Measurements from ENCODE around the gene RMRP.
A peak's percentile ranks its signal among the peaks of the same experiment; 100 is the strongest.
"Not testable (repeated sequence)": the region's sequence is repeated elsewhere in the genome, so short reads cannot be mapped to it uniquely, and the experiment has no call there.

The RMRP gene

GRCh38 chr9:35641478-35641877, 16.3 kb downstream of the RMRP start:
- DNase-seq (ENCODE audit: low read depth in 2 of 2) = not testable (repeated sequence)

- not testable (repeated sequence) for DNase-seq (ENCODE audit: low read depth in 2 of 2)
Observed at GRCh38 chr9:35640431-35640830, 17.4 kb downstream of the RMRP start.

GRCh38 chr9:35639631-35640030, 18.2 kb downstream of the RMRP start:
- DNase-seq (ENCODE audit: low read depth in 2 of 2) = no peak

GRCh38 chr9:35639225-35639624, 18.6 kb downstream of the RMRP start:
- not testable (repeated sequence) for DNase-seq (ENCODE audit: low read depth in 2 of 2)

GRCh38 chr9:35638751-35639150, 19.1 kb downstream of the RMRP start:
- DNase-seq (ENCODE audit: low read depth in 2 of 2) = not testable (repeated sequence)

- not testable (repeated sequence) for DNase-seq (ENCODE audit: low read depth in 2 of 2)
Observed at GRCh38 chr9:35637427-35637955, 20.3 kb downstream of the RMRP start.

- not testable (repeated sequence) for DNase-seq (ENCODE audit: low read depth in 2 of 2)
Observed at GRCh38 chr9:35636877-35637246, 21.0 kb downstream of the RMRP start.

GRCh38 chr9:35636135-35636876, 21.5 kb downstream of the RMRP start:
- no peak for DNase-seq (ENCODE audit: low read depth in 2 of 2)

- DNase-seq (ENCODE audit: low read depth in 2 of 2) = no peak
Observed at GRCh38 chr9:35635730-35636129, 22.1 kb downstream of the RMRP start.

- DNase-seq (ENCODE audit: low read depth in 2 of 2) = no peak
Observed at GRCh38 chr9:35629597-35629996, 28.2 kb downstream of the RMRP start.

- DNase-seq (ENCODE audit: low read depth in 2 of 2) = no peak
Observed at GRCh38 chr9:35628389-35628991, 29.3 kb downstream of the RMRP start.

GRCh38 chr9:35627575-35627974, 30.2 kb downstream of the RMRP start:
- DNase-seq (ENCODE audit: low read depth in 2 of 2) = no peak

GRCh38 chr9:35619800-35620158, 38.0 kb downstream of the RMRP start:
- no peak for DNase-seq (ENCODE audit: low read depth in 2 of 2)

- no peak for DNase-seq (ENCODE audit: low read depth in 2 of 2)
Observed at GRCh38 chr9:35618854-35619799, 38.7 kb downstream of the RMRP start.

- DNase-seq (ENCODE audit: low read depth in 2 of 2) = no peak
Observed at GRCh38 chr9:35618325-35618727, 39.5 kb downstream of the RMRP start, which contains the start of gene CD72. Gene CD72, minus strand, starts transcription at chr9:35618413. Its CDS starts 110 bp downstream, at chr9:35618303.

- DNase-seq (ENCODE audit: low read depth in 2 of 2) = no peak
Observed at GRCh38 chr9:35617548-35617947, 40.3 kb downstream of the RMRP start.

- peak; percentile 42 to 51 for DNase-seq (ENCODE audit: low read depth in 2 of 2)
Observed at GRCh38 chr9:35616681-35617459, 40.9 kb downstream of the RMRP start.

GRCh38 chr9:35615981-35616680, 41.7 kb downstream of the RMRP start:
- no peak for DNase-seq (ENCODE audit: low read depth in 2 of 2)

- no peak for DNase-seq (ENCODE audit: low read depth in 2 of 2)
Observed at GRCh38 chr9:35612843-35613242, 45.0 kb downstream of the RMRP start.

GRCh38 chr9:35612066-35612465, 45.8 kb downstream of the RMRP start:
- DNase-seq (ENCODE audit: low read depth in 2 of 2) = not testable (repeated sequence)

Measured in stimulated activated CD8-positive, alpha-beta memory T cell treated with anti-CD3 and anti-CD28 coated beads, Interleukin-7, amount 100 ng/mL, for 1 hour (primary cell).